HepG2 (cell line): Measurements from ENCODE around the gene AFAP1L2. TPM values are rescaled to one million over a fixed set of nuclear protein-coding genes. Genes with fewer than 3 reads are reported as not detected.

Experiments
- ATAC-seq: fragments of 200-7000 bp; cut with Tn5 transposase; 3 replicates; pipeline ENCODE4 v1.9.1; 2020; ENCODE audit warnings: mild to moderate bottlenecking, moderate library complexity
- BruUV-seq: library from RNA; stranded (reverse); fragments of 400-500 nt; replicated peaks from 2 replicates; lab custom pipeline; 2021; lab: Mats Ljungman, UMichigan
- CTCF ChIA-PET: fragments of 300-600 bp; formaldehyde crosslinking; extraction: SDS; loops from one replicate; lab custom pipeline; 2021; ENCODE audit warnings: low total read pairs, inconsistent platforms, low intra/inter-chr PET ratio; lab: Yijun Ruan, JAX
- POLR2A ChIA-PET: fragments of 350-600 bp; sonication (Branson Sonifier 250); formaldehyde crosslinking; loops from one replicate; lab custom pipeline; 2020; ENCODE audit warnings: antibody characterized with exemption, inconsistent platforms; lab: Yijun Ruan, JAX
- DNase-seq: peaks from one replicate; pipeline ENCODE4 v3.0.0-alpha.2; 2015; ENCODE audit warnings: low spot score
- FAIRE-seq: peaks from 3 replicates; lab custom pipeline; 2011; peaks lifted over from hg19 to GRCh38; lab: Jason Lieb, UNC
- H2AFZ ChIP-seq: one replicate; pipeline ENCODE4 v1.6.1; 2011; ENCODE audit warnings: low read length, inconsistent platforms
- H3K27ac ChIP-seq: fragments of 300-600 bp; 3 replicates; pipeline ENCODE4 v1.8.0; 2011; ENCODE audit warnings: mixed run types, mild to moderate bottlenecking, mixed read lengths, low read length, inconsistent platforms; ENCODE audit not compliant: insufficient read depth; ENCODE audit errors: extremely low read length
- H3K27me3 ChIP-seq, 2 experiments: fragments of 200-600 bp in 1 of 2; 2 replicates in 1 of 2; 3 replicates in 1 of 2; pipeline versions ENCODE4 v1.6.0 to v1.8.0; 2011; ENCODE audit warnings: low read length in 2 of 2, mild to moderate bottlenecking in 2 of 2, moderate library complexity in 2 of 2, inconsistent platforms in 1 of 2; ENCODE audit not compliant: insufficient read depth in 2 of 2, control insufficient read depth in 1 of 2
- H3K36me3 ChIP-seq, 2 experiments: fragments of 200-600 bp in 1 of 2; replicated peaks in 1 of 2; 2 replicates in 1 of 2; 3 replicates in 1 of 2; pipeline versions ENCODE4 v1.5.1 to v1.8.0; 2011; ENCODE audit warnings: low read length in 2 of 2, inconsistent platforms in 1 of 2; ENCODE audit not compliant: insufficient read depth in 2 of 2, control insufficient read depth in 1 of 2
- H3K4me1 ChIP-seq: 2 replicates; pipeline ENCODE4 v1.5.1; 2012; ENCODE audit warnings: low read length, inconsistent platforms; ENCODE audit not compliant: insufficient read depth
- H3K4me2 ChIP-seq: 2 replicates; pipeline ENCODE4 v1.6.0; 2011; ENCODE audit warnings: low read depth, low read length, inconsistent platforms
- H3K4me3 ChIP-seq, 3 experiments: fragments of 200-600 bp in 1 of 3; sonication (generic), shearing (Covaris generic) in 1 of 3; replicated peaks in 1 of 3; 2 replicates each; pipeline ENCODE4 v1.5.1; 2011 to 2016; ENCODE audit warnings: low read length in 3 of 3, inconsistent platforms in 2 of 3, low read depth in 2 of 3, mild to moderate bottlenecking in 2 of 3, control low read depth in 1 of 3, mixed read lengths in 1 of 3; ENCODE audit not compliant: insufficient read depth in 1 of 3
- H3K79me2 ChIP-seq: one replicate; pipeline ENCODE4 v1.6.1; 2011; ENCODE audit warnings: low read length, inconsistent platforms; ENCODE audit not compliant: insufficient read depth
- H3K9ac ChIP-seq: 2 replicates; pipeline ENCODE4 v1.6.0; 2011; ENCODE audit warnings: mild to moderate bottlenecking, low read depth, low read length, inconsistent platforms; ENCODE audit not compliant: insufficient read depth
- H3K9me3 ChIP-seq: 2 replicates; pipeline ENCODE4 v1.5.1; 2012; ENCODE audit warnings: mild to moderate bottlenecking, low read length
- H4K20me1 ChIP-seq: 2 replicates; pipeline ENCODE4 v1.6.0; 2011; ENCODE audit warnings: inconsistent platforms, mild to moderate bottlenecking, low read length, moderate library complexity; ENCODE audit not compliant: insufficient read depth
- CREB1 ChIP-seq, 2 experiments: fragments of 450-650 bp in 1 of 2; IDR thresholded peaks; 2 replicates each; pipeline ENCODE4 v1.6.1; 2016 to 2017; ENCODE audit warnings: control low read depth in 1 of 2, mild to moderate bottlenecking in 1 of 2, missing compliant biosample characterization in 1 of 2, missing genetic modification characterization in 1 of 2
- HIVEP1 ChIP-seq: sonication (generic); formaldehyde crosslinking; IDR thresholded peaks from 2 replicates; pipeline ENCODE4 v1.4.0; 2020; ENCODE audit warnings: mild to moderate bottlenecking, missing genetic modification reagents
- RARA ChIP-seq: IDR thresholded peaks from 2 replicates; pipeline ENCODE4 v1.6.1; 2016; ENCODE audit warnings: missing genetic modification reagents, missing compliant biosample characterization
- RELA ChIP-seq: sonication (generic); formaldehyde crosslinking; IDR thresholded peaks from 2 replicates; pipeline ENCODE4 v1.4.0; 2020; ENCODE audit warnings: missing genetic modification reagents
- SRF ChIP-seq: IDR thresholded peaks from 2 replicates; pipeline ENCODE4 v1.6.1; 2011; ENCODE audit warnings: mild to moderate bottlenecking, low read depth, low read length, moderate library complexity
- ZBTB21 ChIP-seq: sonication (generic); formaldehyde crosslinking; IDR thresholded peaks from 2 replicates; pipeline ENCODE4 v1.4.0; 2020; ENCODE audit warnings: missing genetic modification reagents
- ZNF441 ChIP-seq: sonication (generic); formaldehyde crosslinking; IDR thresholded peaks from 2 replicates; pipeline ENCODE4 v1.7.0; 2021; ENCODE audit warnings: missing genetic modification reagents, borderline replicate concordance
- WGBS: methylation state at CpG from one replicate; pipeline ENCODE4 v1.1.6; 2017; ENCODE audit warnings: low lambda C conversion rate; 5-methylcytosine and 5-hydroxymethylcytosine counted together
- in situ Hi-C: cut with HindIII; loops from 2 replicates; pipeline ENCODE4 v1.10.0; 2017; ENCODE audit warnings: low pct_unique_long_range_greater_than_20kb; ENCODE audit not compliant: extremely low pct_ligation_motif_present
- intact Hi-C: fragments of 100-400 bp; cut with micrococcal nuclease; formaldehyde crosslinking; loops from one replicate; pipeline ENCODE4 v1.10.0; 2022; ENCODE audit not compliant: unreplicated experiment
- polyA plus RNA-seq, 8 experiments: library from polyadenylated mRNA; depleted of rRNA in 3 of 8; stranded (reverse) in 7 of 8; unstranded in 1 of 8; fragments of >200 nt; fragmentation: Illumina TruSeq in 4 of 8; extraction: Trizol in 4 of 8; gene quantifications; 2 replicates each; pipeline versions ENCODE4 v1.2.1 to v1.2.3, GENCODE V29; 2011 to 2016; ENCODE audit warnings: low read depth in 4 of 8, missing spikeins in 1 of 8, mixed read lengths in 1 of 8; ENCODE audit not compliant: insufficient read depth in 1 of 8
- total RNA-seq, 5 experiments: library from RNA; depleted of rRNA; stranded (reverse); fragments of >200 nt; fragmentation: Illumina TruSeq; extraction: Trizol; gene quantifications; 2 replicates each; pipeline ENCODE4 v1.2.3, GENCODE V29; 2016; ENCODE audit warnings: low read depth in 1 of 5
- TF ChIP-seq, protein P1 (sequence below): sonication (generic); formaldehyde crosslinking; IDR thresholded peaks from 2 replicates; pipeline ENCODE4 v1.5.0; 2020; ENCODE audit warnings: mild to moderate bottlenecking, missing genetic modification reagents
- TF ChIP-seq, protein P2 (sequence below): sonication (generic); formaldehyde crosslinking; IDR thresholded peaks from 2 replicates; pipeline ENCODE4 v1.4.0; 2020; ENCODE audit warnings: missing genetic modification reagents
- TF ChIP-seq, protein P3 (sequence below): sonication (generic); formaldehyde crosslinking; IDR thresholded peaks from 2 replicates; pipeline ENCODE4 v1.4.0; 2020; ENCODE audit warnings: missing genetic modification reagents, borderline replicate concordance
- TF ChIP-seq, protein P4 (sequence below): conservative IDR thresholded peaks from 2 replicates; pipeline ENCODE4 v1.6.1; 2018; ENCODE audit warnings: missing genetic modification reagents
- TF ChIP-seq, protein P5 (sequence below): sonication (generic); formaldehyde crosslinking; conservative IDR thresholded peaks from 2 replicates; pipeline ENCODE4 v1.5.0; 2020; ENCODE audit warnings: missing genetic modification reagents

AFAP1L2 gene
- total and polyA plus RNA-seq, 2 of the 13 experiments (the other 11 are each of a cell fraction or from before 2014, with no cell fraction given): not detected

DNA sequence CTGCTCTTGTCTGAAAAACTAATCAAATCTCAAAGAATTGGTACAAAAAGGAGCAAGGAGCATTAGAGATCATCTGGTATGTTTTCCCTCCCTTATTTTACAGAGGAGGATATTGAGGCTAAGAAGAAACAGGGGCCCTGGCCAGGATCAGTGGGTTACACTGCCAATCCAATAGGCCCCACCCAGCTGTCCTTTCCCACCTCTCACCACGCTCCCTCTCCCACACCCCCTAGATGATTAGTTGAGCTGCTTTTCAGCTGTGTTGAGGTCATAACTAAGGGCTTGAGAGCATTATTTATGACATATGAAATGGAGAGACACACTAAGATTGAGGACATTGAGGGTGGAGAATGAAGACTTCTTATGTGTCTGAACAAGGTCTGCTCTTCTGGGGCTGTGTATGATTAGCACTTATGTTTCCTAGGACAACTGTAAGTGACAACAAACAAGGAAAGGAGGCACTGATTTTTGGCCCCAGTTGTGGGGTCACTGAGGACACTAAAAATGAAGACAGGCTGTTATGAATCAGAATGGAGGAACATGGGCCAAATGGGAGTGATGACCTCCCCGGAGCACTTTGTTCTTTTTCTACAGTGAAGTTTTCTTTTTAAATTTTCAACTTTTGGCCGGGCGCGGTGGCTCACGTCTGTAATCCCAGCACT is 138.8 kb downstream of the AFAP1L2 start (continued):
- TF ChIP-seq, protein P1, sequence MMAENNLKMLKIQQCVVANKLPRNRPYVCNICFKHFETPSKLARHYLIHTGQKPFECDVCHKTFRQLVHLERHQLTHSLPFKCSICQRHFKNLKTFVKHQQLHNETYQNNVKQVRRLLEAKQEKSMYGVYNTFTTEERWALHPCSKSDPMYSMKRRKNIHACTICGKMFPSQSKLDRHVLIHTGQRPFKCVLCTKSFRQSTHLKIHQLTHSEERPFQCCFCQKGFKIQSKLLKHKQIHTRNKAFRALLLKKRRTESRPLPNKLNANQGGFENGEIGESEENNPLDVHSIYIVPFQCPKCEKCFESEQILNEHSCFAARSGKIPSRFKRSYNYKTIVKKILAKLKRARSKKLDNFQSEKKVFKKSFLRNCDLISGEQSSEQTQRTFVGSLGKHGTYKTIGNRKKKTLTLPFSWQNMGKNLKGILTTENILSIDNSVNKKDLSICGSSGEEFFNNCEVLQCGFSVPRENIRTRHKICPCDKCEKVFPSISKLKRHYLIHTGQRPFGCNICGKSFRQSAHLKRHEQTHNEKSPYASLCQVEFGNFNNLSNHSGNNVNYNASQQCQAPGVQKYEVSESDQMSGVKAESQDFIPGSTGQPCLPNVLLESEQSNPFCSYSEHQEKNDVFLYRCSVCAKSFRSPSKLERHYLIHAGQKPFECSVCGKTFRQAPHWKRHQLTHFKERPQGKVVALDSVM: no peak

DNA sequence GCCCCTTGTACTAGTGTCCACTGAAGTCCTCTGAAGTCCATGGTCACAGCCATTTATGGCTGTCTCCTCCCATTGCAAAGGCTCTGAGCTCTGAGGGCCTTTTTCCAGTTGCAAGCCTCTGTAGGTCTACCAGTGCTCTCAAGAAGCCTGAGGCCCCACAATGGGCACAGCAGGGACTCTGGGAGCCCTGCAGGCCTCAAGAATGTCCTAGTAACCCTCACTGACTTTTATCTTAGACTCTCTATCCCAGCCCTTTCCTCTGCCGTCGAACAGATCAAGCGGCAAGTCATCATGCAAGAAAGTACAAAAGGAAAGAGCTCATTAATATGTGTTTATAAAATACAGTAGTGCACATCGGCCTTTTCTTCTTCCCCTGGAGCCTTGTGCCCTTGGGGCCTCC is 141.8 kb downstream of the AFAP1L2 start:
- H3K27ac ChIP-seq: no peak overlapping the region
- no peaks in the 10 kb centered on the region for H3K27me3 ChIP-seq
- intact Hi-C loops (no loop called here), in situ Hi-C loops (no loop called here)
- H3K4me2 ChIP-seq: no peak overlapping the region
- no peaks in the 10 kb centered on the region for H3K36me3 ChIP-seq
- H4K20me1 ChIP-seq: no peaks in the 10 kb centered on the region
- no peak for FAIRE-seq
- no peak for ATAC-seq
- no peak for DNase-seq
- no peak overlapping the region for H2AFZ ChIP-seq
- no peaks in the 10 kb centered on the region for H3K9me3 ChIP-seq
- H3K4me3 ChIP-seq: no peak overlapping the region
- BruUV-seq: no TSS peak
- H3K79me2 ChIP-seq: no peaks in the 10 kb centered on the region
- H3K4me1 ChIP-seq: no peaks in the 10 kb centered on the region
- WGBS: 48% methylated on average over 4 of the region's 4 CpGs
- ChIA-PET CTCF (no interaction called here), POLR2A (no interaction called here)
- no peak overlapping the region for H3K9ac ChIP-seq
- TF ChIP-seq RARA (CRISPR knock-in tag) (no peak), SRF (no peak), RELA (no peak), CREB1 (IDR thresholded peaks at IDR 0.05) (no peak), CREB1 (CRISPR knock-in tag; IDR thresholded peaks at IDR 0.05) (no peak), ZBTB21 (no peak), HIVEP1 (CRISPR knock-in tag) (no peak), ZNF441 (CRISPR knock-in tag) (no peak)
- TF ChIP-seq, protein P2, sequence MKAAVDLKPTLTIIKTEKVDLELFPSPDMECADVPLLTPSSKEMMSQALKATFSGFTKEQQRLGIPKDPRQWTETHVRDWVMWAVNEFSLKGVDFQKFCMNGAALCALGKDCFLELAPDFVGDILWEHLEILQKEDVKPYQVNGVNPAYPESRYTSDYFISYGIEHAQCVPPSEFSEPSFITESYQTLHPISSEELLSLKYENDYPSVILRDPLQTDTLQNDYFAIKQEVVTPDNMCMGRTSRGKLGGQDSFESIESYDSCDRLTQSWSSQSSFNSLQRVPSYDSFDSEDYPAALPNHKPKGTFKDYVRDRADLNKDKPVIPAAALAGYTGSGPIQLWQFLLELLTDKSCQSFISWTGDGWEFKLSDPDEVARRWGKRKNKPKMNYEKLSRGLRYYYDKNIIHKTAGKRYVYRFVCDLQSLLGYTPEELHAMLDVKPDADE (CRISPR knock-in tag): no peak
- TF ChIP-seq, protein P3, sequence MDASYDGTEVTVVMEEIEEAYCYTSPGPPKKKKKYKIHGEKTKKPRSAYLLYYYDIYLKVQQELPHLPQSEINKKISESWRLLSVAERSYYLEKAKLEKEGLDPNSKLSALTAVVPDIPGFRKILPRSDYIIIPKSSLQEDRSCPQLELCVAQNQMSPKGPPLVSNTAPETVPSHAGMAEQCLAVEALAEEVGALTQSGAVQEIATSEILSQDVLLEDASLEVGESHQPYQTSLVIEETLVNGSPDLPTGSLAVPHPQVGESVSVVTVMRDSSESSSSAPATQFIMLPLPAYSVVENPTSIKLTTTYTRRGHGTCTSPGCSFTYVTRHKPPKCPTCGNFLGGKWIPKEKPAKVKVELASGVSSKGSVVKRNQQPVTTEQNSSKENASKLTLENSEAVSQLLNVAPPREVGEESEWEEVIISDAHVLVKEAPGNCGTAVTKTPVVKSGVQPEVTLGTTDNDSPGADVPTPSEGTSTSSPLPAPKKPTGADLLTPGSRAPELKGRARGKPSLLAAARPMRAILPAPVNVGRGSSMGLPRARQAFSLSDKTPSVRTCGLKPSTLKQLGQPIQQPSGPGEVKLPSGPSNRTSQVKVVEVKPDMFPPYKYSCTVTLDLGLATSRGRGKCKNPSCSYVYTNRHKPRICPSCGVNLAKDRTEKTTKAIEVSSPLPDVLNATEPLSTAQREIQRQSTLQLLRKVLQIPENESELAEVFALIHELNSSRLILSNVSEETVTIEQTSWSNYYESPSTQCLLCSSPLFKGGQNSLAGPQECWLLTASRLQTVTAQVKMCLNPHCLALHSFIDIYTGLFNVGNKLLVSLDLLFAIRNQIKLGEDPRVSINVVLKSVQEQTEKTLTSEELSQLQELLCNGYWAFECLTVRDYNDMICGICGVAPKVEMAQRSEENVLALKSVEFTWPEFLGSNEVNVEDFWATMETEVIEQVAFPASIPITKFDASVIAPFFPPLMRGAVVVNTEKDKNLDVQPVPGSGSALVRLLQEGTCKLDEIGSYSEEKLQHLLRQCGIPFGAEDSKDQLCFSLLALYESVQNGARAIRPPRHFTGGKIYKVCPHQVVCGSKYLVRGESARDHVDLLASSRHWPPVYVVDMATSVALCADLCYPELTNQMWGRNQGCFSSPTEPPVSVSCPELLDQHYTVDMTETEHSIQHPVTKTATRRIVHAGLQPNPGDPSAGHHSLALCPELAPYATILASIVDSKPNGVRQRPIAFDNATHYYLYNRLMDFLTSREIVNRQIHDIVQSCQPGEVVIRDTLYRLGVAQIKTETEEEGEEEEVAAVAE: no peak
- TF ChIP-seq, protein P4, sequence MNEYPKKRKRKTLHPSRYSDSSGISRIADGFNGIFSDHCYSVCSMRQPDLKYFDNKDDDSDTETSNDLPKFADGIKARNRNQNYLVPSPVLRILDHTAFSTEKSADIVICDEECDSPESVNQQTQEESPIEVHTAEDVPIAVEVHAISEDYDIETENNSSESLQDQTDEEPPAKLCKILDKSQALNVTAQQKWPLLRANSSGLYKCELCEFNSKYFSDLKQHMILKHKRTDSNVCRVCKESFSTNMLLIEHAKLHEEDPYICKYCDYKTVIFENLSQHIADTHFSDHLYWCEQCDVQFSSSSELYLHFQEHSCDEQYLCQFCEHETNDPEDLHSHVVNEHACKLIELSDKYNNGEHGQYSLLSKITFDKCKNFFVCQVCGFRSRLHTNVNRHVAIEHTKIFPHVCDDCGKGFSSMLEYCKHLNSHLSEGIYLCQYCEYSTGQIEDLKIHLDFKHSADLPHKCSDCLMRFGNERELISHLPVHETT (CRISPR knock-in tag): no peak
- TF ChIP-seq, protein P5, sequence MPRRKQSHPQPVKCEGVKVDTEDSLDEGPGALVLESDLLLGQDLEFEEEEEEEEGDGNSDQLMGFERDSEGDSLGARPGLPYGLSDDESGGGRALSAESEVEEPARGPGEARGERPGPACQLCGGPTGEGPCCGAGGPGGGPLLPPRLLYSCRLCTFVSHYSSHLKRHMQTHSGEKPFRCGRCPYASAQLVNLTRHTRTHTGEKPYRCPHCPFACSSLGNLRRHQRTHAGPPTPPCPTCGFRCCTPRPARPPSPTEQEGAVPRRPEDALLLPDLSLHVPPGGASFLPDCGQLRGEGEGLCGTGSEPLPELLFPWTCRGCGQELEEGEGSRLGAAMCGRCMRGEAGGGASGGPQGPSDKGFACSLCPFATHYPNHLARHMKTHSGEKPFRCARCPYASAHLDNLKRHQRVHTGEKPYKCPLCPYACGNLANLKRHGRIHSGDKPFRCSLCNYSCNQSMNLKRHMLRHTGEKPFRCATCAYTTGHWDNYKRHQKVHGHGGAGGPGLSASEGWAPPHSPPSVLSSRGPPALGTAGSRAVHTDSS (CRISPR knock-in tag): no peak
